Measurements from ENCODE around the gene ARHGEF12.

GRCh38 chr11:120517390-120517761 is 181.2 kb downstream of the ARHGEF12 start:
- TF ChIP-seq CTCF (IDR thresholded peaks at IDR 0.05) (no peak), ZFX (IDR thresholded peaks at IDR 0.05; ENCODE audit: borderline replicate concordance) (no peak)

Measured in 22Rv1 (cell line).